D721Med (cell line): ENCODE results near the gene EOGT.

Experiments
- DNase-seq: peaks from one replicate; pipeline ENCODE4 v3.0.0; 2011; ENCODE audit warnings: low spot score; ENCODE audit not compliant: insufficient read length
- FAIRE-seq: peaks from 2 replicates; lab custom pipeline; 2011; peaks lifted over from hg19 to GRCh38; lab: Jason Lieb, UNC
- CTCF ChIP-seq: IDR thresholded peaks from 2 replicates; pipeline ENCODE4 v1.5.1; 2012; ENCODE audit warnings: mild to moderate bottlenecking, control low read depth; ENCODE audit not compliant: insufficient read depth; ENCODE audit errors: missing control alignments

Gene EOGT

GRCh38 chr3:69011096-69011730 lies 2.3 kb downstream of the EOGT start:
- no peak for TF ChIP-seq CTCF
- no peak for DNase-seq
- no peak for FAIRE-seq

DNA sequence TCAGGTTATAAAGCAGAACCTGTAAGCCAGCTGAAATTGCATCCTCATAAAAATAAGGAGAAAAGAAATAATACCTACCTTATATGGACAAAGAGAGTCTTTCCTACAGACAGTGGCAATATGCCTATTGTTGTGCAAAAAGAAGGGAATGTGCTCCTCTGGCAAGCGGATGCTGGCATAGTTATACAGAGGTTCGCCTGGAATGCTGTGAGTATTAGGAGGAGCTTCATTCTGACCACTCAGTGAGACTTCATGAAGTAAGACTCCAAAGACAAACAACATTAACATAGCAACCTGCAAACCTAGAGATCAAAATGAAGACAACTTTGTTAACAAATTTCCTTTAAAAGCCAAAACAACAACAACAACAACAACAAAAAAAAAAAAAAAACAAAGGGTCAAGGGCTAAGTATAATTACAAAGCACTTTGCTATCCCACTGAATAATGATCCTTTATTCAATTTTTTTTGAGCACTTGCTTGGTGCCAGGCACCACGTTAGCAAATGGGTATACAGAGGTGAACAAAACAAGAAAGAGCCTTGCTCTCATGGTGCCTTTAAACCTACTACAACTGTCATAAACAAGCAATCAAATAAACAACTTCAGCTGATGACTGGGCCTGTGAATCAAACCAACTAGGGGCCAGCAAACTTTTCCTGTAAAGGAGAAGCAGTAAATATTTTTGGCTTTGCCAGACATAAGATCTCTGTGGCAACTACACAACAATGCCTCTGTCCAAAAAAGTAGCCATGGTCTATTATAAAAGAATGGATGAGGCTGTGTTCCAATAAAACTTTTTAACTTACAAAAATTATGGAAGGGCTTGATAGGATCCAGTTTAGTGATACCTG lies 3.7 kb downstream of the EOGT start:
- TF ChIP-seq CTCF: no peak
- no peak for DNase-seq
- FAIRE-seq: no peak

GRCh38 chr3:69008980-69009379 lies 4.5 kb downstream of the EOGT start:
- no peak for FAIRE-seq
- no peak for TF ChIP-seq CTCF
- DNase-seq: no peak

GRCh38 chr3:69005791-69006482 lies 7.5 kb downstream of the EOGT start:
- no peak for TF ChIP-seq CTCF
- DNase-seq (no peak), FAIRE-seq (no peak)

- no peak for DNase-seq
- no peak for TF ChIP-seq CTCF
- no peak for FAIRE-seq
These were observed 8.3 kb downstream of the EOGT start for GRCh38 chr3:69005071-69005790.

GRCh38 chr3:69004138-69004537 lies 9.3 kb downstream of the EOGT start:
- FAIRE-seq (no peak), DNase-seq (no peak)
- TF ChIP-seq CTCF: no peak
